Measurements from ENCODE around the gene CITED4. TPM values are rescaled to one million over a fixed set of nuclear protein-coding genes. Genes with fewer than 3 reads are reported as not detected.

The CITED4 gene
- total RNA-seq, 1 experiment from 2014 or later: 0.55 TPM

DNA sequence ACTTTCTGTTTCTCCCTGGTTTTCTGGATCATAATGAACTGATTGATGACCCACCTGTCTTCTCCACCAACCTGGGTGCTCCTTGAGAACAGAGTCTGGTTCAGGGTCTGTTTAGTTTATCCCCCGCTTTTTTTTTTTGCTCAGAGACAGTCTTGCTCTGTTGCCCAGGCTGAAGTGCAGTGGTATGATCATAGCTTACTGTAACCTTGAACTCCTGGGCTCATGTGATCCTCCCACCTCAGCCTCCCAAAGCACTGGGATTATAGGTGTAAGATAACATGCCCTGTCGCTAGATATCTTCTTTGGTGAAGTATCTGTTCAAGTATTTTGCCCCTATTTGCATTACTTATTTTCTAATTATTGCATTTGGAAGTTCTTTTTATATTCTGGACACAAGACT lies 30.2 kb upstream of the CITED4 start:
- no peak for DNase-seq (ENCODE audit: low read depth, low spot score)
- in situ Hi-C loops (cut with HindIII; ENCODE audit: low pct_unique_long_range_greater_than_20kb, low sequenced_read_pairs): no loop called here

- in situ Hi-C loops (cut with HindIII; ENCODE audit: low pct_unique_long_range_greater_than_20kb, low sequenced_read_pairs): no loop called here
- DNase-seq (ENCODE audit: low read depth, low spot score): no peak
These were observed 28.6 kb upstream of the CITED4 start for GRCh38 chr1:40890771-40891170.

DNA sequence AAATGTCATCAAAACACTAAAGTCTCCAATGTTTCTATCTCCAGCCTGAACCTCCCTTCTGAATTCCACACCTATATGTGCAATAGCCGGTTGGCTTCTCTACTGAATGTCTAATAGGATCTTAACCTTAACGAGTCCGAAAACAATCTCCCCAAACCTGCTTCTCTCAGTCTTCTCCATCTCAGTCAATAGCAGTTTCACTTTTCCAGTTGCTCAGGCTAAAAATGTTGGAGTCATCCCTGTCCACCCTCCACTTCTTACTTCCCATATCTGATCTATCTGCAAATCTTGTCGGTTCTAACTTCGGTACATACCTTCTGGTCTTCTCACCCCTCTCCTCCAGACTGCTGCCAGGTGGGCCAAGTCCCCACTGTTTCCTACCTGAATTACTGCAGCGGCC lies 25.5 kb upstream of the CITED4 start:
- DNase-seq (ENCODE audit: low read depth, low spot score): no peak
- in situ Hi-C loops (cut with HindIII; ENCODE audit: low pct_unique_long_range_greater_than_20kb, low sequenced_read_pairs): no loop called here

GRCh38 chr1:40887012-40887378 lies 24.8 kb upstream of the CITED4 start:
- in situ Hi-C loops (cut with HindIII; ENCODE audit: low pct_unique_long_range_greater_than_20kb, low sequenced_read_pairs): no loop called here

DNA sequence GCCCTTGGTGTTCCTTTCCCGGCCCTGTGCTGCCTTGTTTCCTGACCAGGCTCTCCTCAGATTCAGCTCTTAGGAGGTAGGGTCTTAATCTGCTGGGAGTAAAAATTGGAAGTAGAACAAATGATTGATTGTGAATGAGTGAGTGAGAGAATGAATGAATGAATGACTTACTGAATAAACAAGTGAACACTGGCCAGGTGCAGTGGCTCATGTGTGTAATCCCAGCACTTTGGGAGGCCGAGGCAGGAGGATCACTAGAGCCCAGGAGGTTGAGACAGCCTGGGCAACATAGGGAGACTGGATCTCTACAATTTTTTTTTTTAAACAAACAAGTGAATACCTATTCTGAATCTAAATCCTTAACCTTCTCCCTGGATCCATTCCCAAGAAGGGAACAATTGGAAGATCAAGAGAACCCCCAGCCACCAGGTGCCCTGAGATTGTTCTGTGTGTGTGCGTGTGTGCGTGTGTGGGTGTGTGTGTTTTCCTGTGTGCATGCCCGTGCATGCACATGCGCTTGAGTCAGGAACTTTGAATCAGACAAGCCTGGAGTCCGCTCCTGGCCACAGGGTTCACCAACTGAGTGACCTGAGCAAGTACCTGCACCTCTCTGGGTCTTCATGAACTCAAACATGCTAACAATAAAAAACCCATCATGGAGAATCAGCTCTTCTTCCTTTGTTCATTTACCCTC lies 24.3 kb upstream of the CITED4 start:
- DNase-seq (ENCODE audit: low read depth, low spot score): no peak
- in situ Hi-C loops (cut with HindIII; ENCODE audit: low pct_unique_long_range_greater_than_20kb, low sequenced_read_pairs): no loop called here

More at GRCh38 chr1:40887012-40887378, 24.8 kb upstream of the CITED4 start:
- no peak for DNase-seq (ENCODE audit: low read depth, low spot score)

- no peak for DNase-seq (ENCODE audit: low read depth, low spot score)
- in situ Hi-C loops (cut with HindIII; ENCODE audit: low pct_unique_long_range_greater_than_20kb, low sequenced_read_pairs): no loop called here
These were observed 22.1 kb upstream of the CITED4 start for GRCh38 chr1:40884055-40884795.

GRCh38 chr1:40880813-40881549 lies 18.8 kb upstream of the CITED4 start:
- in situ Hi-C loops (cut with HindIII; ENCODE audit: low pct_unique_long_range_greater_than_20kb, low sequenced_read_pairs): no loop called here
- no peak for DNase-seq (ENCODE audit: low read depth, low spot score)

GRCh38 chr1:40879482-40880175 lies 17.5 kb upstream of the CITED4 start:
- in situ Hi-C loops (cut with HindIII; ENCODE audit: low pct_unique_long_range_greater_than_20kb, low sequenced_read_pairs): no loop called here
- no peak for DNase-seq (ENCODE audit: low read depth, low spot score)

- in situ Hi-C loops (cut with HindIII; ENCODE audit: low pct_unique_long_range_greater_than_20kb, low sequenced_read_pairs): no loop called here
- no peak for DNase-seq (ENCODE audit: low read depth, low spot score)
These were observed 16.7 kb upstream of the CITED4 start for GRCh38 chr1:40878906-40879305.

DNA sequence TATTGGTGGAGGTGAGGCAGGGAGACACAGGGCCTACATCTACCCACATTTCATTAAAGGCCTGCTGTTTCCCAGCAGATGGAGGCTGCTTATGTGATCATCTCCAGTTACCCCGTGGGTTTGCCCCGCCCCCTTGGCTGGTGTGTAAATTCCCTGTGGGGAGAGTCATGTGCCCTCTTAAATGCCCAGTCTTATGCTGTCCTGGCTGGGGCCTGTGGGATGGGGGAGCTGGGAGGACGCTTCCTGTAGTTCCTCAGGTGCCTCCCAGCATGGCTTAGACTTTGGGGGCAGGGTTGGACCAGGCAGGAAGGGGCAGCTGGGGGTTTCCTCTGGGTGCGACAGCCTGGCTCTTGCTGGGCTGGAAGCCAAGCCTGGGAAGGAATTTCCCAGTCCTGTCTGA lies 15.5 kb upstream of the CITED4 start:
- peak; percentile 93 for DNase-seq (ENCODE audit: low read depth, low spot score)
- in situ Hi-C loops (cut with HindIII; ENCODE audit: low pct_unique_long_range_greater_than_20kb, low sequenced_read_pairs): no loop called here

DNA sequence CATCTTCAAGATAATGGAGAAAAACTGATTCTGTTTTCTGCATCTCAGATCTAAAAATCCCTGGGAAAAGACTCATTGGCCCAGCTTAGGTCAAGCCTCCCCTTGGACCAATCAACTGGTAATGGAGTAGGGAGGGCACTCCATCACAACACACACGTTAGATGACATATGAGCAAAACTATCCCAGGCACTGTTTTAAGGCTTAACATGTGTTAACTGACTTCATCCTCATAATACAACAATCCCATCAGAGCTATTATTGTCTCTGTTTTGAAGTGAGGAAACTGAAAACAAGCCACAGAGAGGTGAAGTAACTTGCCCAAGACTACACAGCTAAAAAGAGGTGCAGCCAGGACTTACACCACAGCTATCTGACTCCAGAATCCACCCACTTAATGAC lies 14.7 kb upstream of the CITED4 start:
- in situ Hi-C loops (cut with HindIII; ENCODE audit: low pct_unique_long_range_greater_than_20kb, low sequenced_read_pairs): no loop called here
- no peak for DNase-seq (ENCODE audit: low read depth, low spot score)

DNA sequence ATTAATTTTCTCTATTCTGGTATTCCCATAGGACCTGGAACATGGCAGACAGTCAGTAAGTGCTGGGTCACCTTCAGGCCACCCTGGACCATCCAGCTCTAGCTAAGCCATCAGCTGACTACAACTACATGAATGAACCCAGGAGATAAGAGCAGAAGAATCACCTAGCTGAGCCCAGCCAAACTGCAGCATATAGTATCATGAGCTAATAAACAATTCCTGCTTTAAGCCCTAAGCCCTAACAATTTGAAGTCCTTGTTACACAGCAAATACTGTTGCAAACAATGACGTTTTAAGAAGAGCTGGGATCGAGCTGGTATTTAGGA lies 14.2 kb upstream of the CITED4 start:
- no peak for DNase-seq (ENCODE audit: low read depth, low spot score)
- in situ Hi-C loops (cut with HindIII; ENCODE audit: low pct_unique_long_range_greater_than_20kb, low sequenced_read_pairs): no loop called here

DNA sequence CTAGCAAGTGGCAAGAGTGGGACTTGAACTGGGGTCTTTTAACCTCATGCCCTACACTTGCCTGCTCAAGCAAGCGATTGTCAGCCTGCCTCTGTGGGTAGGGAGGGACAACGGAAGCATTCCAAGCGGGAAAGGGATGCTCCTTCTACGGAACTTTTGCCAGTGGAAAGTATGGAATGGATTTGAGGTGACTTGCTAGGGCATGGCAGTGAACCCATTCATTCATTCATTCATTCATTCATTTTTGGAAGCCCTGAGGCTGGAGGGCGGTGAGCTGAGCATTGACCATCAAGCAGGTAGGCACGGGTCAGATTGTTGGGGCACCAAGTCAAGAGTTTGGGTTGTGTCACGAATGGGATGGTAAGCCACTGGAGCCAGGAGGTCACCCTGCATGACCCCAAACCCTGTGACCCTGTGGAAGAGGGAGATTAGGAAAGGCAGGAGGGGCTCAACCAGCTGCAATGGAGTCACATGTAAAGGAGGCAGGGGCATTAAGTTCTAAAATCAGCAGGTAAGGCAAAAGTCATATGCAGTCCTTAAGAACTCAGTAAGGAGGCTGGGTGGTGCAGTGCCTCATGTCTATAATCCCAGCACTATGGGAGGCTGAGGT lies 11.8 kb upstream of the CITED4 start:
- DNase-seq (ENCODE audit: low read depth, low spot score): no peak
- in situ Hi-C loops (cut with HindIII; ENCODE audit: low pct_unique_long_range_greater_than_20kb, low sequenced_read_pairs): no loop called here

DNA sequence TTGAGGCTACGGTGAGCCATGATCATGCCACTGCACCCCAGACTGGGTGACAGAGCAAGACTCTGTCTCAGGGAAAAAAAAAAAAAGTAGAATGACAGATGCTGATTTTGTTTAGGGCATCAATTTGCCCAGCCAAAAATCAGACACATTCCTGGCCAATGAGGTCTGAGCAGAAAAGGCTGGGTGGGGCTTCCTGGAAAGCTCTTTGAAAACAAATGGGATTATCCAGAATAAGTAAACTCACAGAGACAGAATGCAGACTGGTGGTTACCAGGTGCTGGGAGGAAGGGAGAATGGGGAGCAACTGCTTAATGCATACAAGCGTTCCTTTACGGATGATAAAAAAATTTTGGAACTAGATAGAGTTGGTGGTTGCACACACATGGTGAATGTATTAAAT lies 10.1 kb upstream of the CITED4 start:
- DNase-seq (ENCODE audit: low read depth, low spot score): no peak
- in situ Hi-C loops (cut with HindIII; ENCODE audit: low pct_unique_long_range_greater_than_20kb, low sequenced_read_pairs): no loop called here

GRCh38 chr1:40870135-40870728 lies 8.1 kb upstream of the CITED4 start:
- in situ Hi-C loops (cut with HindIII; ENCODE audit: low pct_unique_long_range_greater_than_20kb, low sequenced_read_pairs): no loop called here
- DNase-seq (ENCODE audit: low read depth, low spot score): no peak

GRCh38 chr1:40868051-40868723 lies 6.0 kb upstream of the CITED4 start:
- peak; percentile 18 for DNase-seq (ENCODE audit: low read depth, low spot score)
- in situ Hi-C loops (cut with HindIII; ENCODE audit: low pct_unique_long_range_greater_than_20kb, low sequenced_read_pairs): no loop called here
